H1 (cell line): ENCODE results near the gene ABL1. TPM values are rescaled to one million over a fixed set of nuclear protein-coding genes. Genes with fewer than 3 reads are reported as not detected.

Experiments used
- CTCF ChIA-PET: fragments of 300-600 bp; sonication (Branson Sonifier 250); formaldehyde crosslinking; loops from one replicate; lab custom pipeline; 2021; ENCODE audit not compliant: partially characterized antibody; lab: Charles Lee
- POLR2A ChIA-PET: fragments of 300-600 bp; sonication (Branson Sonifier 250); formaldehyde crosslinking; loops from one replicate; lab custom pipeline; 2021; ENCODE audit warnings: inconsistent platforms; ENCODE audit not compliant: partially characterized antibody; lab: Charles Lee
- DNase-seq, 2 experiments: peaks; one replicate each; pipeline versions ENCODE4 v3.0.0 to v3.0.0-alpha.2; 2010 to 2022; ENCODE audit warnings: low spot score in 2 of 2, low read depth in 1 of 2, mixed read lengths in 1 of 2
- FAIRE-seq: peaks from 2 replicates; lab custom pipeline; 2011; peaks lifted over from hg19 to GRCh38; lab: Jason Lieb, UNC
- H2AFZ ChIP-seq: 2 replicates; pipeline ENCODE4 v1.8.1; 2012; ENCODE audit warnings: low read length, inconsistent platforms
- H2AK5ac ChIP-seq: 2 replicates; pipeline ENCODE4 v1.6.1; 2013; ENCODE audit warnings: low read depth, low read length
- H2BK120ac ChIP-seq: replicated peaks from 2 replicates; pipeline ENCODE3; 2013; ENCODE audit warnings: low read depth, low read length, inconsistent platforms
- H2BK12ac ChIP-seq: 2 replicates; pipeline ENCODE4 v1.6.1; 2013; ENCODE audit warnings: low read depth, low read length
- H2BK15ac ChIP-seq: 2 replicates; pipeline ENCODE4 v1.6.1; 2013; ENCODE audit warnings: low read length
- H2BK20ac ChIP-seq: 2 replicates; pipeline ENCODE4 v1.6.1; 2013; ENCODE audit warnings: low read length
- H2BK5ac ChIP-seq: 2 replicates; pipeline ENCODE4 v1.6.1; 2013; ENCODE audit warnings: low read depth, low read length
- H3K14ac ChIP-seq: 2 replicates; pipeline ENCODE4 v1.6.1; 2013; ENCODE audit warnings: inconsistent platforms; ENCODE audit not compliant: insufficient read length
- H3K18ac ChIP-seq: 2 replicates; pipeline ENCODE4 v1.6.1; 2013; ENCODE audit warnings: low read length; ENCODE audit errors: extremely low read depth
- H3K23ac ChIP-seq: 2 replicates; pipeline ENCODE4 v1.6.1; 2013; ENCODE audit warnings: inconsistent platforms; ENCODE audit not compliant: insufficient read length
- H3K23me2 ChIP-seq: 2 replicates; pipeline ENCODE4 v1.6.1; 2013; ENCODE audit warnings: low read depth, low read length
- H3K27ac ChIP-seq: 2 replicates; pipeline ENCODE4 v1.6.1; 2011; ENCODE audit warnings: low read depth, low read length, inconsistent platforms
- H3K27me3 ChIP-seq, 4 experiments: replicated peaks in 1 of 4; 1 replicate in 1 of 4; 2 replicates in 3 of 4; pipeline versions ENCODE4 v1.6.1 to v1.8.1; 2011 to 2013; ENCODE audit warnings: low read length in 3 of 4, mild to moderate bottlenecking in 3 of 4, inconsistent platforms in 2 of 4, mixed read lengths in 2 of 4, moderate library complexity in 1 of 4; ENCODE audit not compliant: control insufficient read depth in 3 of 4, insufficient read depth in 3 of 4; ENCODE audit errors: extremely low read depth in 1 of 4
- H3K36me3 ChIP-seq, 4 experiments: 2 replicates each; pipeline versions ENCODE4 v1.6.1 to v1.8.1; 2011 to 2013; ENCODE audit warnings: mild to moderate bottlenecking in 4 of 4, low read length in 3 of 4, moderate library complexity in 2 of 4, control low read depth in 1 of 4, inconsistent platforms in 1 of 4; ENCODE audit not compliant: insufficient read depth in 4 of 4, control insufficient read depth in 2 of 4
- H3K4ac ChIP-seq: replicated peaks from 2 replicates; pipeline ENCODE3; 2013; ENCODE audit warnings: low read length, low read depth, mixed read lengths, inconsistent platforms; ENCODE audit not compliant: insufficient read length
- H3K4me1 ChIP-seq, 4 experiments: replicated peaks in 1 of 4; 1 replicate in 1 of 4; 2 replicates in 3 of 4; pipeline versions ENCODE4 v1.6.1 to v1.8.1; 2011 to 2013; ENCODE audit warnings: low read length in 3 of 4, inconsistent platforms in 2 of 4, mixed read lengths in 1 of 4; ENCODE audit not compliant: insufficient read depth in 4 of 4, control insufficient read depth in 3 of 4
- H3K4me2 ChIP-seq, 2 experiments: 2 replicates each; pipeline versions ENCODE4 v1.6.1 to v1.8.1; 2011 to 2013; ENCODE audit warnings: low read depth in 2 of 2, low read length in 2 of 2, control low read depth in 1 of 2, inconsistent platforms in 1 of 2, mild to moderate bottlenecking in 1 of 2; ENCODE audit not compliant: insufficient read depth in 1 of 2
- H3K4me3 ChIP-seq, 4 experiments: fragments of 200-600, 300-600 bp in 1 of 4; sonication (generic), shearing (Covaris generic), sonication (Bioruptor Twin) in 1 of 4; 2 replicates each; pipeline versions ENCODE4 v1.5.1 to v1.8.1; 2011 to 2016; ENCODE audit warnings: low read length in 4 of 4, low read depth in 3 of 4, control low read depth in 2 of 4, inconsistent platforms in 2 of 4, mild to moderate bottlenecking in 2 of 4, mixed read lengths in 1 of 4, moderate library complexity in 1 of 4; ENCODE audit not compliant: insufficient read depth in 2 of 4; ENCODE audit errors: extremely low read depth in 1 of 4
- H3K56ac ChIP-seq: replicated peaks from 2 replicates; pipeline ENCODE3; 2013; ENCODE audit warnings: low read depth, mild to moderate bottlenecking, mixed read lengths, low read length, inconsistent platforms; ENCODE audit not compliant: insufficient read length
- H3K79me1 ChIP-seq: 2 replicates; pipeline ENCODE4 v1.6.1; 2013; ENCODE audit warnings: low read depth, low read length, control low read depth
- H3K79me2 ChIP-seq, 2 experiments: 2 replicates each; pipeline versions ENCODE4 v1.6.1 to v1.8.1; 2012 to 2013; ENCODE audit warnings: low read length in 2 of 2, mild to moderate bottlenecking in 2 of 2, inconsistent platforms in 1 of 2; ENCODE audit not compliant: insufficient read depth in 2 of 2, control insufficient read depth in 1 of 2
- H3K9ac ChIP-seq, 4 experiments: replicated peaks in 1 of 4; 1 replicate in 1 of 4; 2 replicates in 3 of 4; pipeline versions ENCODE4 v1.6.1 to v1.8.1; 2011 to 2013; ENCODE audit warnings: low read depth in 3 of 4, low read length in 3 of 4, control low read depth in 2 of 4, mild to moderate bottlenecking in 2 of 4, moderate library complexity in 2 of 4, inconsistent platforms in 1 of 4; ENCODE audit errors: extremely low read depth in 1 of 4
- H3K9me3 ChIP-seq, 2 experiments: 2 replicates each; pipeline versions ENCODE4 v1.6.1 to v1.8.1; 2012 to 2013; ENCODE audit warnings: mild to moderate bottlenecking in 2 of 2, moderate library complexity in 2 of 2, control low read depth in 1 of 2, inconsistent platforms in 1 of 2, low read depth in 1 of 2, low read length in 1 of 2, mixed read lengths in 1 of 2; ENCODE audit not compliant: insufficient read depth in 2 of 2
- H4K20me1 ChIP-seq, 2 experiments: replicated peaks in 1 of 2; 2 replicates each; pipeline versions ENCODE3 to v1.8.1; 2011 to 2013; ENCODE audit warnings: inconsistent platforms in 2 of 2, low read length in 2 of 2, mild to moderate bottlenecking in 1 of 2; ENCODE audit not compliant: insufficient read depth in 2 of 2, control insufficient read depth in 1 of 2
- H4K5ac ChIP-seq: 2 replicates; pipeline ENCODE4 v1.6.1; 2013; ENCODE audit warnings: low read length, low read depth, mixed read lengths, inconsistent platforms; ENCODE audit not compliant: insufficient read length
- H4K8ac ChIP-seq: 2 replicates; pipeline ENCODE4 v1.8.0; 2013; ENCODE audit warnings: mild to moderate bottlenecking, moderate library complexity, low read length, inconsistent platforms; ENCODE audit not compliant: insufficient read depth; ENCODE audit errors: extremely low read depth
- H4K91ac ChIP-seq: replicated peaks from 2 replicates; pipeline ENCODE3; 2013; ENCODE audit warnings: low read length, mixed read lengths, inconsistent platforms; ENCODE audit not compliant: insufficient read length
- BCL11A ChIP-seq, 2 experiments: IDR thresholded peaks; one replicate each; pipeline ENCODE4 v1.6.1; 2011; ENCODE audit warnings: low read depth in 2 of 2, low read length in 2 of 2, mild to moderate bottlenecking in 2 of 2
- CTBP2 ChIP-seq: IDR thresholded peaks from 2 replicates; pipeline ENCODE4 v1.7.0; 2011; ENCODE audit warnings: borderline replicate concordance, mild to moderate bottlenecking, moderate library complexity, mixed read lengths, low read length; ENCODE audit not compliant: insufficient read depth, insufficient read length
- FOSL1 ChIP-seq: IDR thresholded peaks from 2 replicates; pipeline ENCODE4 v1.6.1; 2011; ENCODE audit warnings: mild to moderate bottlenecking, low read depth, low read length, moderate library complexity; ENCODE audit not compliant: insufficient read depth
- GABPA ChIP-seq: IDR thresholded peaks from 2 replicates; pipeline ENCODE4 v1.6.1; 2011; ENCODE audit warnings: mild to moderate bottlenecking, low read length, moderate library complexity, borderline replicate concordance; ENCODE audit not compliant: insufficient read depth
- HDAC2 ChIP-seq, 2 experiments: fragments of 300-600 bp in 1 of 2; sonication (generic) in 1 of 2; IDR thresholded peaks; 2 replicates each; pipeline ENCODE4 v1.6.1; 2011 to 2012; ENCODE audit warnings: low read depth in 2 of 2, low read length in 2 of 2, mild to moderate bottlenecking in 2 of 2, moderate library complexity in 2 of 2, borderline replicate concordance in 1 of 2, inconsistent platforms in 1 of 2
- KDM5A ChIP-seq: fragments of 200-600 bp; IDR thresholded peaks from 2 replicates; pipeline ENCODE4 v1.7.1; 2012; ENCODE audit warnings: mild to moderate bottlenecking, low read length, inconsistent platforms, mixed read lengths
- SUZ12 ChIP-seq: fragments of 200-600 bp; sonication (generic); IDR thresholded peaks from 2 replicates; pipeline ENCODE4 v1.6.1; 2012; ENCODE audit warnings: mild to moderate bottlenecking, inconsistent platforms, low read length, moderate library complexity, mixed read lengths
- TCF12 ChIP-seq: IDR thresholded peaks from 2 replicates; pipeline ENCODE4 v1.6.1; 2011; ENCODE audit warnings: low read depth, mild to moderate bottlenecking, low read length
- WGBS, 2 experiments: shearing (Covaris generic) in 1 of 2; methylation state at CpG; one replicate each; pipeline versions ENCODE4 v1.1.6 to v1.1.7; 2013 to 2015; ENCODE audit warnings: low lambda C conversion rate in 2 of 2, mixed read lengths in 2 of 2, inconsistent platforms in 1 of 2, low coverage in 1 of 2, missing lambda C conversion rate in 1 of 2; ENCODE audit not compliant: insufficient replicate concordance in 2 of 2, insufficient coverage in 1 of 2, insufficient read length in 1 of 2; ENCODE audit errors: extremely low coverage in 1 of 2, missing lambda C conversion rate in 1 of 2; 5-methylcytosine and 5-hydroxymethylcytosine counted together
- polyA plus RNA-seq, 7 experiments: library from polyadenylated mRNA; depleted of rRNA in 3 of 7; stranded (reverse) in 5 of 7; unstranded in 2 of 7; fragments of >200 nt in 5 of 7; fragments of 200-250 nt in 2 of 7; gene quantifications; 1 replicate in 5 of 7; 2 replicates in 1 of 7; 4 replicates in 1 of 7; pipeline versions ENCODE4 v1.2.1 to v1.2.3, GENCODE V29; 2011 to 2013; ENCODE audit warnings: missing spikeins in 2 of 7, mixed read lengths in 2 of 7
- total RNA-seq: library from RNA; stranded (reverse); fragmentation: NEBNext Ultra II Directional; extraction: Animal tissue kit (Norgen Biotek cat#: 25700); gene quantifications from 2 replicates; pipeline ENCODE4 v1.2.1, GENCODE V29; 2021
- TF ChIP-seq, protein P1 (sequence below), 3 experiments: IDR thresholded peaks; 1 replicate in 2 of 3; 2 replicates in 1 of 3; pipeline versions ENCODE4 v1.5.1 to v1.6.1; 2011; ENCODE audit warnings: low read length in 3 of 3, mild to moderate bottlenecking in 3 of 3, inconsistent platforms in 2 of 3, low read depth in 1 of 3, moderate library complexity in 1 of 3; ENCODE audit not compliant: insufficient read depth in 1 of 3; ENCODE audit errors: control extremely low read depth in 1 of 3

Gene ABL1
- total and polyA plus RNA-seq, 2 of the 8 experiments (the other 6 are each of a cell fraction or from before 2014, with no cell fraction given), result 35.3 to 104 TPM

DNA sequence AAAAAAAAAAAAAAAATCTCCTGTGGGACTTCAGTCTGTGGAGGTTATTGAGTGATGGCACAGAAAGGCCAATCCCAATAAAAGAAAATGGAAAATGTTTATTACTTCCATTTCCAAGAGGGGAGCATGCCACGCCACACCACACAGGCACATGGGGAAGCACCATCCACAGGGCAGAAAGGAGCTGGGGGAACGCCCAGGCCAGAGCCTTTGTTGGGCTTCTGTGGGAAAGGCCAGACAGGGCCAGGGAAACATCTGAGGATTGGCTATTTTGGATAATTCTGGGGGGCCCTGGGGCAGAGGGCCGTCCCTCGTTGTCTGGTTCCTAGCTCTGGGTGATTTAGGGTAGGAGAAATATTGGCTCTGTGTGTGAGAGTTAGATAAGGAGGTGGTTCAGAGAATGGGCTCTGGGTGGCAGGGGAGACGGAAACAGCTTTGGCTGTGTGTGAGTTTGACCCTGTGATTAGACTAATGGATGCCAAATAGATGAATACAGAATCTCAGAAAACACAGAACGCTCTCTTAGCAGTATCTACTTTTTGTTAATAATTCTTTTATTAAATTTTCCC, 49.0 kb upstream of the ABL1 start:
- no peak overlapping the region for H4K5ac ChIP-seq
- no peak overlapping the region for H3K9ac ChIP-seq
- WGBS, 2 experiments, result 84% methylated on average over 6 of the region's 6 CpGs; no CpG with 5 or more reads in 1 of the 2 experiments
- H3K4me3 ChIP-seq, result no peak overlapping the region
- H3K4me2 ChIP-seq, result no peak overlapping the region
- no peak overlapping the region for H3K4ac ChIP-seq
- H3K9me3 ChIP-seq, result peaks cover 10 to 11% of the 10 kb centered on the region in 2 experiments
- FAIRE-seq (no peak), DNase-seq (no peak)
- H3K4me1 ChIP-seq, result peaks cover 0 to 3% (median 1%) of the 10 kb centered on the region in 4 experiments; a peak in 3 of 7 replicates
- ChIA-PET CTCF (interaction anchor here (0.6 to 2.2 kb wide), 6 partner anchors 10 to 47 kb away, joined by 3 to 8 read pairs (median 4); no protein-coding TSS in a partner anchor), POLR2A (interaction anchor here (1.7 kb wide), 1 partner anchor 49 kb away, joined by 4 read pairs; the partner anchor contains the start of gene ABL1)
- H3K27ac ChIP-seq, result no peak overlapping the region
- no peak overlapping the region for H3K56ac ChIP-seq
- H3K18ac ChIP-seq, result no peak overlapping the region
- H4K8ac ChIP-seq, result no peak overlapping the region
- H4K20me1 ChIP-seq, result peaks cover 3 to 6% of the 10 kb centered on the region in 2 experiments
- H2BK12ac ChIP-seq, result no peak overlapping the region
- no peak overlapping the region for H3K14ac ChIP-seq
- peaks cover 12% of the 10 kb centered on the region for H3K79me1 ChIP-seq
- H2AK5ac ChIP-seq, result no peak overlapping the region
- no peak overlapping the region for H2BK120ac ChIP-seq
- H3K23ac ChIP-seq, result no peak overlapping the region
- peaks cover 0 to 44% of the 10 kb centered on the region in 2 experiments; a peak in 2 of 4 replicates for H3K79me2 ChIP-seq
- H3K36me3 ChIP-seq, result peaks cover 0 to 5% (median 0%) of the 10 kb centered on the region in 4 experiments; a peak in 1 of 8 replicates
- no peak overlapping the region for H2BK15ac ChIP-seq
- no peaks in the 10 kb centered on the region for H3K23me2 ChIP-seq
- no peak overlapping the region for H2BK20ac ChIP-seq
- H3K27me3 ChIP-seq, result no peaks in the 10 kb centered on the region; a peak in 1 of 7 replicates
- no peak overlapping the region for H2AFZ ChIP-seq
- H4K91ac ChIP-seq, result no peak overlapping the region
- no peak overlapping the region for H2BK5ac ChIP-seq
- no peak for TF ChIP-seq BCL11A (IDR thresholded peaks at IDR 0.05; ENCODE audit: low read depth in 2 of 2, low read length in 2 of 2)
- no peak for TF ChIP-seq HDAC2 (IDR thresholded peaks at IDR 0.05; ENCODE audit: borderline replicate concordance in 1 of 2, low read depth in 2 of 2, low read length in 2 of 2)
- no peak for TF ChIP-seq FOSL1
- no peak for TF ChIP-seq SUZ12
- TF ChIP-seq, protein P1, sequence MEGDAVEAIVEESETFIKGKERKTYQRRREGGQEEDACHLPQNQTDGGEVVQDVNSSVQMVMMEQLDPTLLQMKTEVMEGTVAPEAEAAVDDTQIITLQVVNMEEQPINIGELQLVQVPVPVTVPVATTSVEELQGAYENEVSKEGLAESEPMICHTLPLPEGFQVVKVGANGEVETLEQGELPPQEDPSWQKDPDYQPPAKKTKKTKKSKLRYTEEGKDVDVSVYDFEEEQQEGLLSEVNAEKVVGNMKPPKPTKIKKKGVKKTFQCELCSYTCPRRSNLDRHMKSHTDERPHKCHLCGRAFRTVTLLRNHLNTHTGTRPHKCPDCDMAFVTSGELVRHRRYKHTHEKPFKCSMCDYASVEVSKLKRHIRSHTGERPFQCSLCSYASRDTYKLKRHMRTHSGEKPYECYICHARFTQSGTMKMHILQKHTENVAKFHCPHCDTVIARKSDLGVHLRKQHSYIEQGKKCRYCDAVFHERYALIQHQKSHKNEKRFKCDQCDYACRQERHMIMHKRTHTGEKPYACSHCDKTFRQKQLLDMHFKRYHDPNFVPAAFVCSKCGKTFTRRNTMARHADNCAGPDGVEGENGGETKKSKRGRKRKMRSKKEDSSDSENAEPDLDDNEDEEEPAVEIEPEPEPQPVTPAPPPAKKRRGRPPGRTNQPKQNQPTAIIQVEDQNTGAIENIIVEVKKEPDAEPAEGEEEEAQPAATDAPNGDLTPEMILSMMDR (IDR thresholded peaks at IDR 0.05; ENCODE audit: control extremely low read depth in 1 of 3, insufficient read depth in 1 of 3, low read depth in 1 of 3, low read length in 3 of 3), result no peak
- TF ChIP-seq GABPA, result no peak
- TF ChIP-seq TCF12, result no peak
- no peak for TF ChIP-seq CTBP2
- no peak for TF ChIP-seq KDM5A
